ENCODE results near the gene VCAN.
"Not testable (repeated sequence)": the region's sequence is repeated elsewhere in the genome, so short reads cannot be mapped to it uniquely, and the experiment has no call there.

Gene VCAN

GRCh38 chr5:83471405-83472212, at the start of gene VCAN:
VCAN (plus strand) TSS chr5:83471744; CDS start chr5:83483519, 11,775 bp downstream.
- DNase-seq (ENCODE audit: low spot score): peak; percentile 57

DNA sequence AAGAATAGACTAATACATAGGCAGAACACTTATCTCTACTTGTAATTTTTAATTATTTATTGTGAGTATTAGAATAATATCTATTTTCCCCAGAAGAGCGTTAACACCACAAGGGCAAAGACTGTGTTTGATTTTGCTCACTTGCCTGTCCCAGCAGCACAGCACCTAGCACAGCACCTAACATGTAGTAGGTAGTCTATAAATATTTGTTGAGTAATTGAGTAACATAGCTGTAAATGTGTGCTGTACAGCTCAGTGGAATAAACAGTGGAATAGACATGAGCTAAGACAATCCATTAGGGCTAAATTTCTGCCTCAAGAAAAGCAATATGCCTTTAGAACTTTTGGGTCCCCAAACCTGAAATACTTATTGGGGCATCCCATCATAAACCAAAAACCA, 49.3 kb upstream of the VCAN start:
- DNase-seq (ENCODE audit: low spot score): no peak

DNA sequence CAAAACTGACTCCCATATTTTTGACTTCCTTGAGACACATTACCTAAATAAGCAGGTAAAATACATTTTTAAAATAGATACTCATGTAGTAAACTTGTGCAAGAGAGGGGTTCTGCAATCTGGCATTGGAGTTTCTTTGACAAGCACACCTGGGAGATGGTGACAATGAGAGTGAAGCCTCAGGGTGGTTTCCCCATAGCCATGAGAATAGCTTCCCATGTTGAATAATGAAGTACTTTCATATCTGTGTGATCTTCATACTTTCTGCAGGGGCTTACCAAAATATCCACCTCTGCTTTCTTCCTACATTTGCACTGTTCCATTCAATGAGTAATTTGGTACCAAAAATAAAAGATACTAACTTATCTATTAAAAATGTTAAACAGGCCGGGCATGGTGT, 44.7 kb upstream of the VCAN start:
- DNase-seq (ENCODE audit: low spot score): no peak

DNA sequence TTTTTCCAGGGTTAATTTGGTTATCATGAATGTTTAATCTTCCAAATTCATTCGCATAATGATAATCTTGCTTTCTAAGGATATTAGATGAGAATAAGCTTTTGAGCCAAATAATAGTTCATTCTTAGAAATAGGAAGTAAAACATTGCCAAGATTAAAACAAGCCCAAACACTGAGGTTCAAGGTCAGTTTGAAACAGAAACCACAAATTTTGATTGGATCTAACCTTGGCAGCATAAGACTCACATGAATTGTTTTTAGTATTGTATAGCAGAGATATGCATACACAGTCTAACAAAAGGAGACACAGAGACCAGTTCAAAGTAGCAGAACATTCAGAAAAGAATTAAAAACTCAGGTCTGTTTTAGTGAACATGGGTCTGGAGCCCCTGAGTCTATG, 43.4 kb upstream of the VCAN start:
- no peak for DNase-seq (ENCODE audit: low spot score)

DNA sequence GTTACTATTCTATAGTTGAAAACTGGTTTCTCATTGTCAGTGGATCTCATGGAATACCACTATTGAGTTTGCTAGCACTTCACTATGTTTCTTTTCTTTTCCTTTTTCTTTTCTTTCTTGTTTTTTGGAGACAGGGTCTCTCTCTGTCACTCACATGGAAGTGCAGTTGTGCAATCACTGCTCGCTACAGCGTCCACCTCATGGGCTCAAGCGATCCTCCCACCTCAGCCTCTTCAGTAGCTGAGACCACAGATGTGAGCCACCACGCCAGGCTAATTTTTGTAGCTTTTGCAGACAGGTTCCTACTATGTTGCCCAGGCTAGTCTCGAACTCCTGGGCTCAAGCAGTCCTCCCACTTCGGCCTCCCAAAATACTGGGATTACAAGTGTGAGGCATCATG, 42.7 kb upstream of the VCAN start:
- DNase-seq (ENCODE audit: low spot score): no peak

DNA sequence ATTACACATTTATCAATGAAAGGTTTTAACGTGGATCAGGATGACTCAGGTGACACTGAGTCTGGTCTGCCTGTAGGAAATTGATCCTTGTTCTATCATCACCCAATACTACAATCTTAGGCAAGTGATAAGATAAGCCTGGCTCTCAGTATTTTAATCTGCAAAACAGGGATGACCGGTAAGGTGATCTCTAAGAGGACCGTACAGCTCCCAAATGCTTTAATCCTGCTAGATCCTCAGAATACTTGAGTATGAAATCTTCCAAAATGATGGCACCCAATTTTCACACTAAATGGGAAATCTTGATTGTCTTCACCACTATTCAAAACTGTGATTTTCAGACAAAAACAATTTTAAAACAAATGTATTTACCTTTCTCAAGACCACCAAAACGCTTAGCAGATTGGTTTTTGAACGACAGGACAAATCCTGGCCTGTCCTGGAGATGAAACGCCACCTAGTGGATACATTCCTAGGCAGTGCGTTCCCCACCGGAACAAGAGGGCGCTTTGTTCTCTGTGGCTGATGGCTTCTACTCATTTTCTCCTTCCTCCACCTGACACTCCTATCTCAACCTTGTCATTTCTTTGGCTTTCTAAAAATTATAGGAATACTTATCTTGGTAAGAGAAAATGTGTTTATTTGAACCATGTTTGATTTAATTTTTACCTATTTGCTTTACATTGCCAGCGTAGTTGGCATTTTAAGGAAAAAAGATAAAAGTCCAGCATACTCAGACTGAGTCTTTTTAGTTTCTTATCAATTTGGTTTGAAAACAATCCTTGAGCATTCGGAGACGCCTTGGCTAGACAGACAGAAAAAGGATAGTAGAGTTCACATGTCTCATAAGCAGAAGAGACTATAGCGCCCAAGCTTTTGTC, 41.2 kb upstream of the VCAN start:
- DNase-seq (ENCODE audit: low spot score): peak; percentile 73

- DNase-seq (ENCODE audit: low spot score): no peak
Measured at GRCh38 chr5:83433891-83434290, 37.7 kb upstream of the VCAN start.

- no peak for DNase-seq (ENCODE audit: low spot score)
Measured at GRCh38 chr5:83434946-83435345, 36.6 kb upstream of the VCAN start.

- DNase-seq (ENCODE audit: low spot score): no peak
Measured at GRCh38 chr5:83436276-83436675, 35.3 kb upstream of the VCAN start.

GRCh38 chr5:83437697-83438096, 33.8 kb upstream of the VCAN start:
- not testable (repeated sequence) for DNase-seq (ENCODE audit: low spot score)

GRCh38 chr5:83440826-83441225, 30.7 kb upstream of the VCAN start:
- no peak for DNase-seq (ENCODE audit: low spot score)

- no peak for DNase-seq (ENCODE audit: low spot score)
Measured at GRCh38 chr5:83441747-83442146, 29.8 kb upstream of the VCAN start.

GRCh38 chr5:83443534-83443933, 28.0 kb upstream of the VCAN start:
- DNase-seq (ENCODE audit: low spot score): no peak

DNA sequence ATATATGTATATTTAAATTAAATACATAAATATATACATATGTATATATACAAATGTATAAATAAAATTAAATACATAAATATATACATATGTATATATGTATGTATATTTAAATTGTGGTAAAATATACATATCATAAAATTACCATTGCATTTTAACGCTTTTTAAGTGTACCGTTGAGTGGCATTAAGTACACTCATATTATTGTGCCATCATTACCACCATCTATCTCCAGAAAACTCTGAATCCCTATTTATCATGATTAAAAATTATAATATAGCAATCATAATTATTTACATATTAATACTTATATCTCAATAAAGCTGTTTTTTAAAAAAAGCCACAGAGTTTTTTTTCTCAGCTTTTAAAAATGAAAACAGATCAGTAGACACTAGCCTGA, 27.1 kb upstream of the VCAN start:
- no peak for DNase-seq (ENCODE audit: low spot score)

GRCh38 chr5:83446253-83446947, 25.1 kb upstream of the VCAN start:
- DNase-seq (ENCODE audit: low spot score): no peak

GRCh38 chr5:83447533-83447932, 24.0 kb upstream of the VCAN start:
- DNase-seq (ENCODE audit: low spot score): no peak

DNA sequence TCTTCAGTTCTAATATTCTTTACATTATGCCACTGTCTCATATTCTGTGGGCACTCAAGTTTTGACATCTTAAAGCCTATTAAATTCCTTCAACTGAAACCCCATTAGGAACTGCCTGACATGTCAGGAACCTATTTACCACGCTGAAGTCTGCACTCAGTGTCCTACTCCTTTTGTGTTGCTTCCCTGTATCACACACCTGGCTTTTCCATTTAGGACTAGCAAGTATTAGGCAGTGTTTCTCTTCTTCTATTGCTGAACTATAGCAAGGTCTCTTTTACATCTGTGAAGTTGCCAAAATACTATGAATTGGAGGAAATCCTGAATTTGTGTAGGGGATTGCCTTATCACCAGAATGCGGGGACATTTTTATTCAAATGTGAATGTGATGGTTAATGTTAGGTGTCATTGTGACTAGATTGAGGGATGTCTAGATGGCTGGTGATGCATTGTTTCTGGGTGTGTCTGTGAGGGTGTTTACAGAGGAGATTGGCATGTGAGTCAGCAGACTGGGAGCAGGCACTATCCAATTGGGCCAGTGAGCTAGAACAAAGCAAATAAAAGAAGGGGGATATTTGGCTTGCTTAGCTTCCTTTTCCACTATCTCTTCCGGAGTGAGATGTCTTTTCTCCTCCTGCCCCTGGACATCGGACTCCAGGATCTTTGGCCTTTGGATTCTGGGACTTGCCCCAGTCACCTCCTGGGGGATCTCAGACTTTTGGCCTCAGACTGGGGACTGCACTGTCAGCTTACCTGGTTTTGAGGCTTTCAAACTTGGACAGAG, 21.2 kb upstream of the VCAN start:
- no peak for DNase-seq (ENCODE audit: low spot score)

DNA sequence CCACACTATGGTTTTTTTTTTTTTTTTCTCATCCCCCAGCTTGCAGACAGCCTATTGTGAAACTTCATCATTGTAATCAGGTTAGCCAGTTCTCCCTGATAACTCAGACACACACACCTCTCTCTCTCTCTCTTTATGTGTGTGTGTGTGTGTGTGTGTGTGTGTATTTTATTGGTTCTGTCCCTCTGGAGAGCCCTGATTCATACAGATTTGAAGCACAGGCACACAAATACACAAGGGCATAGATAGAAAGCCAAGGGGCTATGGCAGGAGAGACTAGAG, 20.6 kb upstream of the VCAN start:
- DNase-seq (ENCODE audit: low spot score): no peak

DNA sequence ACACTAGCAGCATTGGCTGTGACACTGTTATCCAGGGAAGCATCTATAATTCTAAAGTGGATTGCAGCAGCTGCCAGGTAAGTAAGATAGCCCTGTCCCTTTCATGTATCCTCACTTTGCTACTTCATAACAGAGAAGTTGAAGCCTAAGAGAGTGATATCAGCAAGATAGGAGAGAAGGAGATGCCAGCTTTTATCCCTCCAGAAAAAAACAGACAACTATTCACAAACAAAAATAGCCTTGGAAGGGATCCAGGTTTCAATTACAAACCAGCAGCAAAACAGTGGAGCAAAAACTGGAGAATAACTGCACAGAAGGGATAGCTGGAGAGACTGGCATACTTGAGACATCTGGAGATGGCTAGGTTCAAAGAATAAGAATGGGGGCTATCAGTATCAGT, 19.6 kb upstream of the VCAN start:
- DNase-seq (ENCODE audit: low spot score): no peak

DNA sequence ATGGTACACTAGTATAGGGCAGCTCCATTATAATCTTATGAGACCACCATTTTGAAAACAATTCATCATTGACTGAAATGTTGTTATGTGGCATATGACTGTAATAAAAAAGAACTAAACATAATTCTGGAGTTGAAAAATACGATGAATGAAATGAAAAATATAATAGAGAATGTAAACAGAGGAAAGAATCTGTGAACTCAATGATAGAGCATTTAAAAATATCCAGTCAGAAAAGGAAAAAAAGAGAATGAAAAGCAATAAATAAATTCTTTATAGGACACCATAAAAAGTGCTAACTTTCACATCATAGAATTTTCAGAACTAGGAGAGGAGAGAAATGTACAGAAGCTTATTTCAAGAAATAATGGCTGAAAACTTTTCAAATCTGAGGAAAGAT, 17.6 kb upstream of the VCAN start:
- DNase-seq (ENCODE audit: low spot score): no peak

DNA sequence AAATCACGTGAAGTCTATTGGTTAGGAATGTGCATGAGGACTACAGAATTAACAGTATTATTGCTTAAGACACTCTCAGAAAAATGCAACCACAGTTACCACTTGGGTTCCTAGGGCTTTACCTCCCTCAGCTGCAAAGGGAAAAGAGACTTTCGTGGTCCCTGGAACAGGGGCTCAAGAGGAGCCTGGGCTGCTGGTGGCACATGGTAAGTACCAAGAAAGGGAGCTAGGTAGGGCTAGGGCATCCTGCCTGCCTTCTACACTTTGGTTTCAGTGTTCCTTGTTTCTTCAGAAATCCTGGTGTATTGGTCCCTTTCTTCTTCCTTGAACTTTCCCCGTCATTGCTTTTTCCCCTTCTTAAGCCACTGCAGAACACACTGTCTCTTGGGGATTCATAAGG, 7.3 kb upstream of the VCAN start:
- DNase-seq (ENCODE audit: low spot score): no peak

DNA sequence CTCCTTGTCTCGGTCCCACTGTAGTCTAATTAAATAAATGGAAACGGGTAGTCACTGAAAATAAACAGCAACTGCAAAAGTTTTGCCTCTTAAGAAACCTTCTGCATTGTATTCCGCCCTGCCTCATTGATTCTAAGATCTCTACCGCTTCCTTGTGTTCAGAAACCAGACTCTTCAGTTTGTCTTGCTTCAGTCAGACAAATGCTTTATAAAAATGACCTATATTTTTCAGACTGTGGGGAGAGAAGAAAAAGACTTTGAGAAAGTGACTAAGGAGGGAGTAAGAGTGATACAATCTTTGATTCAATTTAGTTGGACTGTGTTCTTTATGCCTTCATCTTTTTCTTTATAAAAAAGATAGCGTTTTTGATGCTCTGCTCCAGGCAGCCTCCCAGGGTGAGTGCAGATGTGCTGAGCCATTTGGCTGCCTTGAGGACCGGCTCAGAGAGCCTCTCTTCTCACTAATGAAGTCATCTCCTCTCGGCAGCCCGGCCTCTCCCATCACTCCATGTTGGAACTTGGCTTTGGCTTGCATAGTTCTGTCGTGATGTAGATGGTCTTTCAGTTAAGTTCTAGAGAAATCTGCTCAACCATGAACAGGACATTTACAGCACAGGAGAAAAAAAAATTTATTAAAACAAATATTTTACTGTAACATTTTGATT, 4.0 kb upstream of the VCAN start:
- no peak for DNase-seq (ENCODE audit: low spot score)

All from D341Med (cell line).